NCI-H460 (cell line): ENCODE results near the gene RASL12. TPM values are rescaled to one million over a fixed set of nuclear protein-coding genes. Genes with fewer than 3 reads are reported as not detected.

ENCODE experiments used
- DNase-seq: peaks from one replicate; pipeline ENCODE4 v3.0.0-alpha.2; 2016; ENCODE audit warnings: low read depth; ENCODE audit errors: extremely low read depth
- total RNA-seq: library from RNA; depleted of rRNA; stranded (reverse); fragments of >200 nt; shearing (Covaris generic); gene quantifications from 2 replicates; pipeline ENCODE4 v1.2.3, GENCODE V29; 2014

The RASL12 gene
- total RNA-seq, 1 experiment from 2014 or later: 0.07 TPM

DNA sequence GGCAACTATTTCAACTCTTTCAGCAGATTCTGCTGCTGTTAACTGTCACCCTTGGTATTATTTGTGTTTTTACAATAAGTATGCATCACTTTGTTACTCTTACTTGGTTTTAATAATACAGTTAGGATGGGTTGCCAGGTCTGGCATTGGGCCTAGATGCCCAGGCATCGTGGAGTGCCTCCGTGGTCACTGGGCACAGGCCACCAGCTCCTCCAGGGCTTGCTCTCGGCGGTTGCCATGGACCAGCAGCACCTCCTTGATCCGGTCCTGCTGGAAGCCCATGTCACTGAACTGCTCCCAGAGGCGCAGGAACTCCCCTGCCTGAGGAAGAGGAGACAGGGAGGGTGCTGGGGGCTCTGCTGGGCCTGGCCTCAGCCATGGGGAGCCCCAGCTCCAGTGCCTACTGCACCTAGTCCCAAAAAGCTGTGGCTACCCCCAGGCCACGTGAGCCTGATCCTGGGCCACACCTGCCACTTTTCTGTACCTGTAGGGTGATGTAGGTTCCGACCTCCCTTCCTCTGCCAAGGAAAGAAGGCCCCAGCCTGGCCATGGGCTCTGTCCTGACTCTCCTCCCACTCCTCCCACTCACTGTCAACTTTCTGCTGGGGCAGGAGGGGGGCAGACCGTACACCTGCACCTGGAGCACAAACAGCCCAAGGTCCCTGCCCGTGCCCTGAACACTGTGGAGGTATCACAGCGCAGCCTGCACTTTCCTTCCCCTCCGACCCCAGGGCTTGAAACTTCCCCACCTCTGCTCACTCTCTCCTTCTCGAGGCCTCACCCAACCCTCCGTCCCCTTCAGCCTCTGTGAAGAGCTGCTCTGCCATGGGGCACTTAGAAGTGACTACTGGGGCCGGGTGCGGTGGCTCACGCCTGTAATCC, 25.4 kb upstream of the RASL12 start:
- no peak for DNase-seq

GRCh38 chr15:65091946-65092770, 24.4 kb upstream of the RASL12 start:
- no peak for DNase-seq

DNA sequence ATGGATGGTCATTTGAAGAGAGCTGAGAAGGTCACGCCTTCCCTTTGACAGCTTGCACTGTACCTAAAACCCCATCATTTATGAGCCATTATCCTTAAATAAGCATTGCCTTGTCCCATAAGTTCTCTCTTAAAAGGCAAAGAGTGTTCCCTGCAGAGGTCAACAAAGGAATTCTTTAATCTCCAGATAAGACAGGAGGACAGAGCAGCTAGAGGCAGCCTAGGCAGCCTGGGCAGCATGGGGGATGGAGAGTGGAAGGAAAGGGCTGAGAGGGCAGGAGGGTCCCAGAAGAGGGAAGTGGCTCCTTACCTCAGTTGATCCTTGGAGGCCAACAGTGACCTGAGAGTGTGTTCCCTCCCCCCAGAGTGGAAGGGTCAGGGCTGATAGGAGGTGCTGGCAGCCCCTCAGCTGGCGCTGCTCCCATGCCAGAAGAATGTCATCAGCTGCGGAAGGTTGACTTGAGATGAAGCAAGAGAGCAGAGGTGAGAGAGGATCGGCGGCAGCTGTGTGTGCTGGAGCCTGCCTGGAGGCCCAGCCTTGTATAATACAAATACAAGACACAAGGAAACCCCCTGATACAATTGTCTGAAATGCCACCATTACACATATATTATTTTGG, 21.5 kb upstream of the RASL12 start:
- no peak for DNase-seq

GRCh38 chr15:65088643-65089021, 20.8 kb upstream of the RASL12 start:
- no peak for DNase-seq

- no peak for DNase-seq
These were observed 20.3 kb upstream of the RASL12 start for GRCh38 chr15:65087873-65088642.

- no peak for DNase-seq
These were observed 19.6 kb upstream of the RASL12 start for GRCh38 chr15:65087411-65087810.

DNA sequence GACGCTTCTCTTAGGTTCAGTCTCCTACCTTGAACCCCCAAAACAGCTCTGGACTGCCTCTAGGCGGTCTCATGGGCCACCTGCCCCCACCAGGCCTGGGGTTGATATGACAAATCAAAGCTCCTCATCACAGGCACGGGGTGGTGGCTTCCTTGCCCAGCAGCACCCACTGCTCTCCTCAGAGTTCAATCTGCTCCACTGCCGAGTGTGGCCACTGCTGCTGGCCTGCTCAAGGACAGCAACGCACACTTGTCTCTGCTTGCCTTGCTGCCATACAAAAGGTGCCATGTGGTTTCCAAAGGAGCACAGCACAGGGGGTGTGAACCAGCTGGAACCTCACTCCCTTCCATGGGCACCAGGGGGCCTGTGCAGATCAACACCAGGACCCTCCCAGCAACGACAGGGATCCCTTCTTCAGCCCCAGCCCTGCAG, 18.9 kb upstream of the RASL12 start:
- DNase-seq: no peak

GRCh38 chr15:65085990-65086679, 18.3 kb upstream of the RASL12 start:
- DNase-seq: peak; percentile 19

- DNase-seq: no peak
These were observed 17.5 kb upstream of the RASL12 start for GRCh38 chr15:65085207-65085753.

DNA sequence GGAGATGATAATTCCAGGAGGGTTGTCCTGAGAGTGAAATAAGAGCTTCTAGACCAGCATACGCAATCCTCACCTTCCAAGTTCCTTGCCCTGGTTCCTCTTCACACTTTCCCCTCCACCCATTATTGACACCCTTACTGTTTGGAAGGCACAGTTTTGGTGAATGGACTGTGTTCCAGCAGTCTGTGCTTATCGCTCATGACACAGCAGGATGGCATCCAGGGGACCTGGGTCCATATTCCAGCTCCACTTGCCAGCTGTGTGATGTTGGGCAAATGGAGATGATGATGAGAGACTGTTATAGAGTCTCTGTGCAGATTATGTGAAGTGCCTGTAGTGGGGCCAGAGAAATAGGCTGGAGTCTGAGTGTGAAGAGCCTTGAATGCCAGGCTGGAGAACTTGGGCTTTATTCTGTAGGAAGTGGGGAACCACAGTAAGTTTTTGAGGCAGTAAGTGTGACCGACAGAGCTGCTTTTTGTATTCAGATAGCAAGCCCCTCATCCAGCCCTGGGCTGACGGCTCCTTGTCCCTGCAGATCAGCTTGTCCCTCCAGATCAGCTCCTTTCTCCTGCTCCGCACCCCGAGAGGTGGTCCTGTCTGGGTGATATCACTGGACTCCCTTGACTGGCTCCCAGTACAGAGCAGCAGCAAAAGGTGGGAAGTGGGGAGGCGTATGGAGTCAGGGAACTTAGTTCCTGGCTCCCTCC, 16.9 kb upstream of the RASL12 start:
- DNase-seq: no peak

- no peak for DNase-seq
These were observed 15.5 kb upstream of the RASL12 start for GRCh38 chr15:65083262-65083701.

- DNase-seq: no peak
These were observed 14.6 kb upstream of the RASL12 start for GRCh38 chr15:65082303-65082953.

- no peak for DNase-seq
These were observed 14.0 kb upstream of the RASL12 start for GRCh38 chr15:65081758-65082157.

DNA sequence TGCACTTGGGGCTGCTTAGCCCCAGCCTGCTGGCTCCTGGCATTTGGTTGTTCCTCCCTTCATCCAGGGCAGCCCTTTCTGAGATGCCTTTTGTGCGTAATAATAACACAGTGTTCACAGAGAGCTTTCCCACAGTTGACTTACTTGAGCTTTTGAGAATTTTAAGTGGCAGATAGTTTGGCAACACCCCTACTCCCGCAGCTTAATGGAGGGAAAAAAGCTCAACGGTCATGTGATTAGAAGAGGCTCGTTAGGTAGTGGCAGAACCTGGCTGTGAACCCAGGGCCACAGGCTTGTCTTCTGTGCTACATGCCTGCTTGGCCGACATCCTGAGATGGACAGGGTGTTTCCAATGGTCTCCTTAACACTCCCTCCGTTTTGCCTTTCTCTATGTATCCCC, 13.5 kb upstream of the RASL12 start:
- DNase-seq: no peak

DNA sequence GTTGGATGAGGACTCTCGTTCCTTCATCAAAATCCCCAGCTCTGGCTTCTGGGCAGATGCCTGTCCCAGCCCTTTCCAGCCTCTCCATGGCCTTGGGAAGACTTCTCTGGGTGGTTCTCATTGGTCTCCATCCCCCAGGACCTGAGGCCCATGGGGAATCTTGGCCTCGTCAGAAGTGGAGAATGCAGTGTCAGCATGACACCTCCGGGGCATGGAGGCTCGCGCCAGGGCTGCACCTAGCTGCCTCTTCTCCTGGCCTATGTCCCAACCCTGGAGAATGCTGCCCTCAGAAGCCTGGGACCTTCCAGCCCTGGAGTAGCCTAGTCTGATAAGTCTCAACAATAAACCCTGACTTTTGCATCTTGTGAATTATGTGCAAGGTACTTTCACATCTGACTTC, 11.8 kb upstream of the RASL12 start:
- DNase-seq: no peak

DNA sequence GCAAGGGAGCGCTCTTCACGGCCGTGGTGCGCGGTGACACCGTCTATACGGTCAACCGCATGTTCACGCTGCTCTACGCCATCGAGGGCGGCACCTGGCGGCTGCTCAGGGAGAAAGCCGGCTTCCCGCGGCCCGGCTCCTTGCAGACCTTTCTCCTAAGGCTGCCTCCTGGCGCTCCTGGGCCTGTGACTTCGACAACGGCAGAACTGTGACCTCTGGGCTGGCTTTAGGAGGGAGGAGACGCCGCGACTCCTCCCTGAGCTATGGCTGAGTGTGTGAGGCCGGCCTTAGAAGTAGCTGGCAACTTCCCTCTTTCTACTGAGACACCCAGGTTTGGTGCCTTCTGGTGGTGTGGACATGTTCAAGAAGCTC, 10.2 kb upstream of the RASL12 start:
- DNase-seq: peak; percentile 63

GRCh38 chr15:65077291-65077980, 9.6 kb upstream of the RASL12 start:
- no peak for DNase-seq
